HepG2 (cell line): ENCODE results near the gene RMI2. TPM values are rescaled to one million over a fixed set of nuclear protein-coding genes. Genes with fewer than 3 reads are reported as not detected.

ENCODE experiments used
- ATAC-seq: fragments of 200-7000 bp; cut with Tn5 transposase; 3 replicates; pipeline ENCODE4 v1.9.1; 2020; ENCODE audit warnings: mild to moderate bottlenecking, moderate library complexity
- BruUV-seq: library from RNA; stranded (reverse); fragments of 400-500 nt; replicated peaks from 2 replicates; lab custom pipeline; 2021; lab: Mats Ljungman, UMichigan
- CTCF ChIA-PET: fragments of 300-600 bp; formaldehyde crosslinking; extraction: SDS; loops from one replicate; lab custom pipeline; 2021; ENCODE audit warnings: low total read pairs, inconsistent platforms, low intra/inter-chr PET ratio; lab: Yijun Ruan, JAX
- POLR2A ChIA-PET: fragments of 350-600 bp; sonication (Branson Sonifier 250); formaldehyde crosslinking; loops from one replicate; lab custom pipeline; 2020; ENCODE audit warnings: antibody characterized with exemption, inconsistent platforms; lab: Yijun Ruan, JAX
- DNase-seq: peaks from one replicate; pipeline ENCODE4 v3.0.0-alpha.2; 2015; ENCODE audit warnings: low spot score
- FAIRE-seq: peaks from 3 replicates; lab custom pipeline; 2011; peaks lifted over from hg19 to GRCh38; lab: Jason Lieb, UNC
- H2AFZ ChIP-seq: one replicate; pipeline ENCODE4 v1.6.1; 2011; ENCODE audit warnings: low read length, inconsistent platforms
- H3K27ac ChIP-seq: fragments of 300-600 bp; 3 replicates; pipeline ENCODE4 v1.8.0; 2011; ENCODE audit warnings: mixed run types, mild to moderate bottlenecking, mixed read lengths, low read length, inconsistent platforms; ENCODE audit not compliant: insufficient read depth; ENCODE audit errors: extremely low read length
- H3K27me3 ChIP-seq, 2 experiments: fragments of 200-600 bp in 1 of 2; 2 replicates in 1 of 2; 3 replicates in 1 of 2; pipeline versions ENCODE4 v1.6.0 to v1.8.0; 2011; ENCODE audit warnings: low read length in 2 of 2, mild to moderate bottlenecking in 2 of 2, moderate library complexity in 2 of 2, inconsistent platforms in 1 of 2; ENCODE audit not compliant: insufficient read depth in 2 of 2, control insufficient read depth in 1 of 2
- H3K36me3 ChIP-seq, 2 experiments: fragments of 200-600 bp in 1 of 2; replicated peaks in 1 of 2; 2 replicates in 1 of 2; 3 replicates in 1 of 2; pipeline versions ENCODE4 v1.5.1 to v1.8.0; 2011; ENCODE audit warnings: low read length in 2 of 2, inconsistent platforms in 1 of 2; ENCODE audit not compliant: insufficient read depth in 2 of 2, control insufficient read depth in 1 of 2
- H3K4me1 ChIP-seq: 2 replicates; pipeline ENCODE4 v1.5.1; 2012; ENCODE audit warnings: low read length, inconsistent platforms; ENCODE audit not compliant: insufficient read depth
- H3K4me2 ChIP-seq: 2 replicates; pipeline ENCODE4 v1.6.0; 2011; ENCODE audit warnings: low read depth, low read length, inconsistent platforms
- H3K4me3 ChIP-seq, 3 experiments: fragments of 200-600 bp in 1 of 3; sonication (generic), shearing (Covaris generic) in 1 of 3; replicated peaks in 1 of 3; 2 replicates each; pipeline ENCODE4 v1.5.1; 2011 to 2016; ENCODE audit warnings: low read length in 3 of 3, inconsistent platforms in 2 of 3, low read depth in 2 of 3, mild to moderate bottlenecking in 2 of 3, control low read depth in 1 of 3, mixed read lengths in 1 of 3; ENCODE audit not compliant: insufficient read depth in 1 of 3
- H3K79me2 ChIP-seq: one replicate; pipeline ENCODE4 v1.6.1; 2011; ENCODE audit warnings: low read length, inconsistent platforms; ENCODE audit not compliant: insufficient read depth
- H3K9ac ChIP-seq: 2 replicates; pipeline ENCODE4 v1.6.0; 2011; ENCODE audit warnings: mild to moderate bottlenecking, low read depth, low read length, inconsistent platforms; ENCODE audit not compliant: insufficient read depth
- H3K9me3 ChIP-seq: 2 replicates; pipeline ENCODE4 v1.5.1; 2012; ENCODE audit warnings: mild to moderate bottlenecking, low read length
- H4K20me1 ChIP-seq: 2 replicates; pipeline ENCODE4 v1.6.0; 2011; ENCODE audit warnings: inconsistent platforms, mild to moderate bottlenecking, low read length, moderate library complexity; ENCODE audit not compliant: insufficient read depth
- HNF4G ChIP-seq, 2 experiments: sonication (generic) in 1 of 2; formaldehyde crosslinking in 1 of 2; IDR thresholded peaks; 2 replicates each; pipeline versions ENCODE4 v1.4.0 to v1.6.1; 2011 to 2020; ENCODE audit warnings: borderline replicate concordance in 2 of 2, low read depth in 2 of 2, mild to moderate bottlenecking in 2 of 2, low read length in 1 of 2, missing genetic modification reagents in 1 of 2, moderate library complexity in 1 of 2
- KAT7 ChIP-seq: IDR thresholded peaks from 2 replicates; pipeline ENCODE4 v1.6.1; 2018; ENCODE audit warnings: borderline replicate concordance, missing compliant biosample characterization
- TEAD2 ChIP-seq: sonication (generic); formaldehyde crosslinking; IDR thresholded peaks from 2 replicates; pipeline ENCODE4 v1.9.0; 2021; ENCODE audit warnings: missing genetic modification reagents
- WGBS: methylation state at CpG from one replicate; pipeline ENCODE4 v1.1.6; 2017; ENCODE audit warnings: low lambda C conversion rate; 5-methylcytosine and 5-hydroxymethylcytosine counted together
- in situ Hi-C: cut with HindIII; loops from 2 replicates; pipeline ENCODE4 v1.10.0; 2017; ENCODE audit warnings: low pct_unique_long_range_greater_than_20kb; ENCODE audit not compliant: extremely low pct_ligation_motif_present
- intact Hi-C: fragments of 100-400 bp; cut with micrococcal nuclease; formaldehyde crosslinking; loops from one replicate; pipeline ENCODE4 v1.10.0; 2022; ENCODE audit not compliant: unreplicated experiment
- polyA plus RNA-seq, 8 experiments: library from polyadenylated mRNA; depleted of rRNA in 3 of 8; stranded (reverse) in 7 of 8; unstranded in 1 of 8; fragments of >200 nt; fragmentation: Illumina TruSeq in 4 of 8; extraction: Trizol in 4 of 8; gene quantifications; 2 replicates each; pipeline versions ENCODE4 v1.2.1 to v1.2.3, GENCODE V29; 2011 to 2016; ENCODE audit warnings: low read depth in 4 of 8, missing spikeins in 1 of 8, mixed read lengths in 1 of 8; ENCODE audit not compliant: insufficient read depth in 1 of 8
- total RNA-seq, 5 experiments: library from RNA; depleted of rRNA; stranded (reverse); fragments of >200 nt; fragmentation: Illumina TruSeq; extraction: Trizol; gene quantifications; 2 replicates each; pipeline ENCODE4 v1.2.3, GENCODE V29; 2016; ENCODE audit warnings: low read depth in 1 of 5
- TF ChIP-seq, protein P1 (sequence below): sonication (generic); formaldehyde crosslinking; IDR thresholded peaks from 2 replicates; pipeline ENCODE4 v1.5.0; 2020; ENCODE audit warnings: missing genetic modification reagents, mild to moderate bottlenecking, borderline replicate concordance
- TF ChIP-seq, protein P2 (sequence below): sonication (generic); formaldehyde crosslinking; IDR thresholded peaks from 2 replicates; pipeline ENCODE4 v1.8.0; 2022; ENCODE audit warnings: missing genetic modification reagents, mild to moderate bottlenecking, inconsistent platforms, borderline replicate concordance
- TF ChIP-seq, protein P3 (sequence below): sonication (generic); formaldehyde crosslinking; IDR thresholded peaks from 2 replicates; pipeline ENCODE4 v1.4.0; 2020; ENCODE audit warnings: missing genetic modification reagents
- TF ChIP-seq, protein P4 (sequence below): sonication (generic); formaldehyde crosslinking; IDR thresholded peaks from 2 replicates; pipeline ENCODE4 v1.5.0; 2020; ENCODE audit warnings: missing genetic modification reagents, mild to moderate bottlenecking, borderline replicate concordance
- TF ChIP-seq, protein P5 (sequence below): IDR thresholded peaks from 2 replicates; pipeline ENCODE4 v1.6.1; 2012; ENCODE audit warnings: inconsistent platforms

Gene RMI2
- total and polyA plus RNA-seq, 2 of the 13 experiments (the other 11 are each of a cell fraction or from before 2014, with no cell fraction given), result 24.5 to 55.7 TPM

DNA sequence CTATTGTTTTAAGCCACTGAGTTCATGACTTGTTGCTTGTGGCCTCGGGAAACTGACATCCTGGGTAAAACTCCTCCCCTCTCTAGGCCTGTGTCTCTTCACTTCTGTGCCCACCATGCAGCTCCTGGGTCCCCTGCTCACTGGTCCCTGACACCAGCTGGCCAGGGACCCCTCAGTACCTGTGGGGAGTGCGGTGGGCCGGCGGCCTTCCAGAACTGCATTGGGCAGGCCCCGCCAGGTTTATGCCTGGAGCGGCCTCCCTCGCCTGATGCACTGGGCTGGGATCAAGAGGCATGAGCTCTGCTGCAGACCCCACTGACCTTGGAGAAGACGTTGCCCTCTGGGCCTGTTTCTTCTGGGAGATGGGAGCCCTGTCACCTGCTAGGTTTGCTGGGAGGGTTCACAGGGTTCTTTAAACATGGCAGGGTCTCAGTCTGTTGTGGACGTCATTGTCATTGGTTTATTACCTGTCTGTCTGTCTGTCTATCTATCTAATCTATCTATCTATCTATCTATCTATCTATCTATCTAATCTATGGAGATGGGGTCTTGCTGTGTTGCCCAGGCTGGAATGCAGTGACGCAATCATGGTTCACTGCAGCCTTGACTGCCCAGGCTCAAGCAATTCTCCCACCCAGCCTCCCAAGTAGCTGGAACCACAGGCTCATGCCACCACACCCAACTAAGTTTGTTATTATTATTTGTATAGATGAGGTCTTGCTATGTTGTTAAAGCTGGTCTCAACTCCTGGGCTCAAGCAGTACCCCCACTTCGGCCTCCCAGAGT lies 21.5 kb upstream of the RMI2 start (continued):
- TF ChIP-seq, protein P1, sequence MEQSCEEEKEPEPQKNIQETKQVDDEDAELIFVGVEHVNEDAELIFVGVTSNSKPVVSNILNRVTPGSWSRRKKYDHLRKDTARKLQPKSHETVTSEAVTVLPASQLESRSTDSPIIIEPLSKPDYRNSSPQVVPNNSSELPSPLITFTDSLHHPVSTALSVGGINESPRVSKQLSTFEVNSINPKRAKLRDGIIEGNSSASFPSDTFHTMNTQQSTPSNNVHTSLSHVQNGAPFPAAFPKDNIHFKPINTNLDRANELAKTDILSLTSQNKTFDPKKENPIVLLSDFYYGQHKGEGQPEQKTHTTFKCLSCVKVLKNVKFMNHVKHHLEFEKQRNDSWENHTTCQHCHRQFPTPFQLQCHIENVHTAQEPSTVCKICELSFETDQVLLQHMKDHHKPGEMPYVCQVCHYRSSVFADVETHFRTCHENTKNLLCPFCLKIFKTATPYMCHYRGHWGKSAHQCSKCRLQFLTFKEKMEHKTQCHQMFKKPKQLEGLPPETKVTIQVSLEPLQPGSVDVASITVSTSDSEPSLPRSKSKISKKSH (CRISPR knock-in tag), result peak; percentile 41; the same call in 1 of the 2 replicates

DNA sequence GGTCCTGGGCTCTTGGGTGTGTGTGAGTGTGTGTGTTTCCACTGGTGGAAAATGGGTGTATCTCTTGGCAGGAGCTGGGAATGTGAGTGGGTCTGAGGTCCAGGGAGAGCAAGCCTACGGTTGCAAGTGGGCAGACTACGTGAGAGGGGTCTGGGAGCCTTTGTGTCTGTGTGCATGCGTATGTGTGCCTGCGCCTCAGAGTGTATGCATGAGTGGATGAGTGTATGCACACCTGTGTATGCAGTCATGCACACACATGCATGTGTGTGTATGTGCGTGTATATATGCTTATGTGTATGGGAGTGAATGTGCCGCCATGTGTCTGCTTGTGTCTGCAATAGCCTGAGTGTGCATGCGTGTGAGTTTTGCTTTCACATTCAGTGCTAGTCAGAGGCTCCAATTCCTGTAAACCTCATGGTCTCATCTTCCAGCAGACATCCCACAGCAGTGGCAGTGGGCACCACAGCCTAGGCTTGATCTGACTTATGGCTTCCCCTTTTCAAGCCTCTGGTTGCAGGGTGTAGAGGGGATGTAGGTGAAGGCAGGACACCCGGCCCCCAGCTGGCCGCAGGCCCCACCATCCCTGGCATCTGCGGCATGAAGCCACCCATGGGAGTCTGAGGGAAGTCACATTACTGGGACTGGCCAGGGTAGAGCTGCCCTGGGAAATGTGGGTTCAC lies 19.7 kb upstream of the RMI2 start:
- Histone ChIP-seq H3K9ac (no peak overlapping the region), H3K27ac (no peak overlapping the region), H2AFZ (no peak overlapping the region), H3K4me3 (no peak overlapping the region), H3K4me2 (peak overlapping the region; percentile 7; the same call in 1 of the 2 replicates), H4K20me1 (no peaks in the 10 kb centered on the region), H3K27me3 (no peaks in the 10 kb centered on the region), H3K9me3 (no peaks in the 10 kb centered on the region), H3K79me2 (no peaks in the 10 kb centered on the region), H3K4me1 (peaks cover 45% of the 10 kb centered on the region), H3K36me3 (no peaks in the 10 kb centered on the region)
- intact Hi-C loops, result no loop called here
- ChIA-PET POLR2A (interaction anchor here (0.6 to 2.7 kb wide), 3 partner anchors 14 to 70 kb away, joined by 3 to 9 read pairs (median 4); partner anchors contain the start of gene SOCS1), CTCF (no interaction called here)
- no TSS peak for BruUV-seq
- WGBS, result 76% methylated on average over 10 of the region's 10 CpGs
- FAIRE-seq, result no peak
- no peak for DNase-seq
- in situ Hi-C loops, result no loop called here
- ATAC-seq, result peak; percentile 12; the same call in 2 of the 3 replicates
- TF ChIP-seq, protein P2, sequence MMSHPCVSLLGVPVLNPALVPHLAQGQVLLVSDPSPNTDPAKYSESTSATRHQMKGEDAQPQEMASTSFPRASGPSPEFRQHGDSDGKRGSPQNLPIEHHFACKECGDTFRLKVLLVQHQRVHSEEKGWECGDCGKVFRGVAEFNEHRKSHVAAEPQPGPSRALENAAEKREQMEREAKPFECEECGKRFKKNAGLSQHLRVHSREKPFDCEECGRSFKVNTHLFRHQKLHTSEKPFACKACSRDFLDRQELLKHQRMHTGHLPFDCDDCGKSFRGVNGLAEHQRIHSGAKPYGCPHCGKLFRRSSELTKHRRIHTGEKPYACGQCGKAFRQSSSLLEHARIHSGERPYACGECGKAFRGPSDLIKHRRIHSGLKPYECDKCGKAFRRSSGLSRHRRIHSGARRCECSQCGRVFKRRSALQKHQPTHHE, result no peak
- TF ChIP-seq, protein P3, sequence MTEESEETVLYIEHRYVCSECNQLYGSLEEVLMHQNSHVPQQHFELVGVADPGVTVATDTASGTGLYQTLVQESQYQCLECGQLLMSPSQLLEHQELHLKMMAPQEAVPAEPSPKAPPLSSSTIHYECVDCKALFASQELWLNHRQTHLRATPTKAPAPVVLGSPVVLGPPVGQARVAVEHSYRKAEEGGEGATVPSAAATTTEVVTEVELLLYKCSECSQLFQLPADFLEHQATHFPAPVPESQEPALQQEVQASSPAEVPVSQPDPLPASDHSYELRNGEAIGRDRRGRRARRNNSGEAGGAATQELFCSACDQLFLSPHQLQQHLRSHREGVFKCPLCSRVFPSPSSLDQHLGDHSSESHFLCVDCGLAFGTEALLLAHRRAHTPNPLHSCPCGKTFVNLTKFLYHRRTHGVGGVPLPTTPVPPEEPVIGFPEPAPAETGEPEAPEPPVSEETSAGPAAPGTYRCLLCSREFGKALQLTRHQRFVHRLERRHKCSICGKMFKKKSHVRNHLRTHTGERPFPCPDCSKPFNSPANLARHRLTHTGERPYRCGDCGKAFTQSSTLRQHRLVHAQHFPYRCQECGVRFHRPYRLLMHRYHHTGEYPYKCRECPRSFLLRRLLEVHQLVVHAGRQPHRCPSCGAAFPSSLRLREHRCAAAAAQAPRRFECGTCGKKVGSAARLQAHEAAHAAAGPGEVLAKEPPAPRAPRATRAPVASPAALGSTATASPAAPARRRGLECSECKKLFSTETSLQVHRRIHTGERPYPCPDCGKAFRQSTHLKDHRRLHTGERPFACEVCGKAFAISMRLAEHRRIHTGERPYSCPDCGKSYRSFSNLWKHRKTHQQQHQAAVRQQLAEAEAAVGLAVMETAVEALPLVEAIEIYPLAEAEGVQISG (CRISPR knock-in tag), result 0 out of 2 replicates have a peak, but pooled peaks have one; percentile 20
- TF ChIP-seq, protein P4, sequence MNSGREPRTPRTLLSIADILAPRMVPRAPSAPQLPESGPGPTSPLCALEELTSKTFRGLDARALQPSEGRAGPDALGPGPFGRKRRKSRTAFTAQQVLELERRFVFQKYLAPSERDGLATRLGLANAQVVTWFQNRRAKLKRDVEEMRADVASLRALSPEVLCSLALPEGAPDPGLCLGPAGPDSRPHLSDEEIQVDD (CRISPR knock-in tag), result no peak
- TF ChIP-seq HNF4G (IDR thresholded peaks at IDR 0.05; ENCODE audit: borderline replicate concordance, low read depth, low read length) (no peak), HNF4G (CRISPR knock-in tag; IDR thresholded peaks at IDR 0.05; ENCODE audit: borderline replicate concordance, low read depth) (no peak), TEAD2 (CRISPR knock-in tag) (peak; percentile 53; the same call in 1 of the 2 replicates), KAT7 (CRISPR knock-in tag) (no peak)
- TF ChIP-seq, protein P5, sequence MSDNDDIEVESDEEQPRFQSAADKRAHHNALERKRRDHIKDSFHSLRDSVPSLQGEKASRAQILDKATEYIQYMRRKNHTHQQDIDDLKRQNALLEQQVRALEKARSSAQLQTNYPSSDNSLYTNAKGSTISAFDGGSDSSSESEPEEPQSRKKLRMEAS, result 0 out of 2 replicates have a peak, but pooled peaks have one; percentile 30
